ENCODE results near the gene HOXB6.

The HOXB6 gene

GRCh38 chr17:48626245-48627117 lies 21.7 kb upstream of the HOXB6 start, which contains the start of gene HOXB9 (continued):
- TF ChIP-seq REST (tag by site-specific recombination; IDR thresholded peaks at IDR 0.05) (no peak), ZNF16 (tag by site-specific recombination; IDR thresholded peaks at IDR 0.05; ENCODE audit: low read depth) (no peak), ZNF518A (tag by site-specific recombination; conservative IDR thresholded peaks at IDR 0.05; ENCODE audit: low read depth) (no peak), ZBTB17 (tag by site-specific recombination; IDR thresholded peaks at IDR 0.05) (peak; percentile 92), ZBTB11 (tag by site-specific recombination; conservative IDR thresholded peaks at IDR 0.05; ENCODE audit: low read depth) (peak; percentile 78), KLF17 (tag by site-specific recombination; IDR thresholded peaks at IDR 0.05) (peak; percentile 96), RBAK (tag by site-specific recombination; IDR thresholded peaks at IDR 0.05) (no peak), ZNF558 (tag by site-specific recombination; IDR thresholded peaks at IDR 0.05) (peak; percentile 75; the same call in 1 of the 2 replicates), ZNF626 (tag by site-specific recombination; IDR thresholded peaks at IDR 0.05) (no peak), BCL11B (tag by site-specific recombination; IDR thresholded peaks at IDR 0.05; ENCODE audit: low read depth) (peak; percentile 89), ZBTB10 (tag by site-specific recombination; IDR thresholded peaks at IDR 0.05) (peak; percentile 99), ZNF692 (tag by site-specific recombination; IDR thresholded peaks at IDR 0.05) (peak; percentile 74), ZBTB8A (tag by site-specific recombination; IDR thresholded peaks at IDR 0.05) (peak; percentile 96), KLF1 (tag by site-specific recombination; IDR thresholded peaks at IDR 0.05) (peak; percentile 86), KLF9 (tag by site-specific recombination; IDR thresholded peaks at IDR 0.05; ENCODE audit: low read depth) (no peak; the same call in 1 of the 2 replicates), ZSCAN30 (tag by site-specific recombination; IDR thresholded peaks at IDR 0.05) (peak; percentile 97), ZNF449 (tag by site-specific recombination; IDR thresholded peaks at IDR 0.05) (peak; percentile 19; the same call in 1 of the 2 replicates), GFI1B (tag by site-specific recombination; IDR thresholded peaks at IDR 0.05) (no peak)
